HL-60 (cell line): Measurements from ENCODE around the gene TMEM245.
"Not testable (repeated sequence)": the region's sequence is repeated elsewhere in the genome, so short reads cannot be mapped to it uniquely, and the experiment has no call there.

ENCODE experiments used
- DNase-seq, 2 experiments: peaks; one replicate each; pipeline ENCODE4 v3.0.0-alpha.2; 2010 to 2020; ENCODE audit warnings: low read depth in 1 of 2, low spot score in 1 of 2
- H3K27ac ChIP-seq: fragments of 250-450 bp; sonication (Bioruptor Pico); replicated peaks from 2 replicates; pipeline ENCODE4 v1.5.1; 2020; ENCODE audit warnings: mild to moderate bottlenecking, moderate library complexity
- H3K27me3 ChIP-seq: fragments of 250-450 bp; sonication (Bioruptor Pico); 2 replicates; pipeline ENCODE4 v1.5.1; 2021; ENCODE audit warnings: mild to moderate bottlenecking, moderate library complexity; ENCODE audit not compliant: insufficient read depth, poor library complexity, severe bottlenecking
- H3K4me3 ChIP-seq: replicated peaks from 2 replicates; pipeline ENCODE4 v1.5.1; 2011; ENCODE audit warnings: mild to moderate bottlenecking, control low read depth, low read length; ENCODE audit not compliant: insufficient read depth
- GABPA ChIP-seq: IDR thresholded peaks from 2 replicates; pipeline ENCODE4 v1.6.1; 2012; ENCODE audit warnings: low read depth
- POLR2AphosphoS5 ChIP-seq: IDR thresholded peaks from 2 replicates; pipeline ENCODE4 v1.6.1; 2012; ENCODE audit warnings: low read depth
- SPI1 ChIP-seq: IDR thresholded peaks from 2 replicates; pipeline ENCODE4 v1.6.1; 2012; ENCODE audit warnings: low read depth, mild to moderate bottlenecking, borderline replicate concordance
- TF ChIP-seq, protein P1 (sequence below): IDR thresholded peaks from 2 replicates; pipeline ENCODE4 v1.6.1; 2012; ENCODE audit warnings: low read depth; ENCODE audit not compliant: insufficient replicate concordance
- TF ChIP-seq, protein P2 (sequence below): IDR thresholded peaks from one replicate; pipeline ENCODE4 v1.5.1; 2011; ENCODE audit warnings: low read length, control low read depth, inconsistent platforms; ENCODE audit not compliant: insufficient read depth

The TMEM245 gene

DNA sequence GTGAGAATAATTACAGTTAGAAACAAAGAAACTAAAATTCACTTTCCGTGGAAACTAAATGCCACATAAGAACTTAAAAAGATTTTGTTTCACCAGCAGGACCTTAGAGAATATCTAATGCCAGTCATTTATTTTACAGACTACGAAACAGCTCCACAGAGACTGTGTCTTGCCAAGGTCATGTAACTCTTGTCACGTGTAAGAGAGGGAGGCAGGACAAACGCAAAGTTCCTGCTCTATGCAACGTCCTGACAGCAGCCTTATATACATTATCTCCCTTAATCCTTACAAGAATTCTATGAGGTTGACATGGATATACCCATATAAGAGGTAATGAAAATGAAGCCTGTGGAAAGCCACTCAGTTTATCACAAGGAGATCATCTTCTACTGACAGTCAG is 145.9 kb downstream of the TMEM245 start:
- Histone ChIP-seq H3K27me3 (no peaks in the 10 kb centered on the region), H3K4me3 (no peak overlapping the region), H3K27ac (no peak overlapping the region)
- DNase-seq: no peak
- TF ChIP-seq, protein P1, sequence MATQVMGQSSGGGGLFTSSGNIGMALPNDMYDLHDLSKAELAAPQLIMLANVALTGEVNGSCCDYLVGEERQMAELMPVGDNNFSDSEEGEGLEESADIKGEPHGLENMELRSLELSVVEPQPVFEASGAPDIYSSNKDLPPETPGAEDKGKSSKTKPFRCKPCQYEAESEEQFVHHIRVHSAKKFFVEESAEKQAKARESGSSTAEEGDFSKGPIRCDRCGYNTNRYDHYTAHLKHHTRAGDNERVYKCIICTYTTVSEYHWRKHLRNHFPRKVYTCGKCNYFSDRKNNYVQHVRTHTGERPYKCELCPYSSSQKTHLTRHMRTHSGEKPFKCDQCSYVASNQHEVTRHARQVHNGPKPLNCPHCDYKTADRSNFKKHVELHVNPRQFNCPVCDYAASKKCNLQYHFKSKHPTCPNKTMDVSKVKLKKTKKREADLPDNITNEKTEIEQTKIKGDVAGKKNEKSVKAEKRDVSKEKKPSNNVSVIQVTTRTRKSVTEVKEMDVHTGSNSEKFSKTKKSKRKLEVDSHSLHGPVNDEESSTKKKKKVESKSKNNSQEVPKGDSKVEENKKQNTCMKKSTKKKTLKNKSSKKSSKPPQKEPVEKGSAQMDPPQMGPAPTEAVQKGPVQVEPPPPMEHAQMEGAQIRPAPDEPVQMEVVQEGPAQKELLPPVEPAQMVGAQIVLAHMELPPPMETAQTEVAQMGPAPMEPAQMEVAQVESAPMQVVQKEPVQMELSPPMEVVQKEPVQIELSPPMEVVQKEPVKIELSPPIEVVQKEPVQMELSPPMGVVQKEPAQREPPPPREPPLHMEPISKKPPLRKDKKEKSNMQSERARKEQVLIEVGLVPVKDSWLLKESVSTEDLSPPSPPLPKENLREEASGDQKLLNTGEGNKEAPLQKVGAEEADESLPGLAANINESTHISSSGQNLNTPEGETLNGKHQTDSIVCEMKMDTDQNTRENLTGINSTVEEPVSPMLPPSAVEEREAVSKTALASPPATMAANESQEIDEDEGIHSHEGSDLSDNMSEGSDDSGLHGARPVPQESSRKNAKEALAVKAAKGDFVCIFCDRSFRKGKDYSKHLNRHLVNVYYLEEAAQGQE: no peak
- TF ChIP-seq, protein P2, sequence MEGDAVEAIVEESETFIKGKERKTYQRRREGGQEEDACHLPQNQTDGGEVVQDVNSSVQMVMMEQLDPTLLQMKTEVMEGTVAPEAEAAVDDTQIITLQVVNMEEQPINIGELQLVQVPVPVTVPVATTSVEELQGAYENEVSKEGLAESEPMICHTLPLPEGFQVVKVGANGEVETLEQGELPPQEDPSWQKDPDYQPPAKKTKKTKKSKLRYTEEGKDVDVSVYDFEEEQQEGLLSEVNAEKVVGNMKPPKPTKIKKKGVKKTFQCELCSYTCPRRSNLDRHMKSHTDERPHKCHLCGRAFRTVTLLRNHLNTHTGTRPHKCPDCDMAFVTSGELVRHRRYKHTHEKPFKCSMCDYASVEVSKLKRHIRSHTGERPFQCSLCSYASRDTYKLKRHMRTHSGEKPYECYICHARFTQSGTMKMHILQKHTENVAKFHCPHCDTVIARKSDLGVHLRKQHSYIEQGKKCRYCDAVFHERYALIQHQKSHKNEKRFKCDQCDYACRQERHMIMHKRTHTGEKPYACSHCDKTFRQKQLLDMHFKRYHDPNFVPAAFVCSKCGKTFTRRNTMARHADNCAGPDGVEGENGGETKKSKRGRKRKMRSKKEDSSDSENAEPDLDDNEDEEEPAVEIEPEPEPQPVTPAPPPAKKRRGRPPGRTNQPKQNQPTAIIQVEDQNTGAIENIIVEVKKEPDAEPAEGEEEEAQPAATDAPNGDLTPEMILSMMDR: no peak
- no peak for TF ChIP-seq SPI1
- TF ChIP-seq GABPA: no peak
- TF ChIP-seq POLR2AphosphoS5: no peak

DNA sequence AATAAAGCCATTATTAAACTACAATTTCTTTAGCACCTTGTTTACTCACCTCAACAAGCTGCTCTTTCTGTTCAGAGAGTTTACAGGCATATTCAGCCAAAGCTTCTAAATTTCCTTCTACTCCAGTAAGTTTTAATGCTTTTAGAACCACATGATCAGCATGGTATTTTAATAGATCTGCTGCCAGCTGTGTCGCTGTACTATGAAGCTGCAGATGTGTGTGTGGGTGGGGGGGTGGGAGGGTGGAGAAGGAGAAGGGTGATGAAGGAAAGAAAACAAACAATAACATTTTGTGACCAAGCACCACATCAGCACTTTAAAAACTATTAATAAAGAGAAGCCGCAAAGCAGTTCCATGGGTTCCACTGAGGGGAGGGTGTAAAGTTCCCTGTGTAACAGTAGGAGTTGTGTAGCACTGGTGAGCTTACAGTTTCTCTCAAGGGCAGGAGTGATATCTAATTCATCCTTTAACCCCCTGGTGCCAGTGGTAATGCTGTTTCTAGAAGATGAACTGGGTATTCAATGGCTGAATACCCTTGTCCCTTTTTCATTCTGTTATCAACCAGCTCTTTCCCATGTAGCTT is 147.0 kb downstream of the TMEM245 start:
- no peak for DNase-seq
- H3K27me3 ChIP-seq: no peaks in the 10 kb centered on the region
- TF ChIP-seq, protein P2: no peak
- TF ChIP-seq, protein P1: no peak
- TF ChIP-seq SPI1 (no peak), GABPA (no peak)
- no peak overlapping the region for H3K27ac ChIP-seq
- no peak overlapping the region for H3K4me3 ChIP-seq

DNA sequence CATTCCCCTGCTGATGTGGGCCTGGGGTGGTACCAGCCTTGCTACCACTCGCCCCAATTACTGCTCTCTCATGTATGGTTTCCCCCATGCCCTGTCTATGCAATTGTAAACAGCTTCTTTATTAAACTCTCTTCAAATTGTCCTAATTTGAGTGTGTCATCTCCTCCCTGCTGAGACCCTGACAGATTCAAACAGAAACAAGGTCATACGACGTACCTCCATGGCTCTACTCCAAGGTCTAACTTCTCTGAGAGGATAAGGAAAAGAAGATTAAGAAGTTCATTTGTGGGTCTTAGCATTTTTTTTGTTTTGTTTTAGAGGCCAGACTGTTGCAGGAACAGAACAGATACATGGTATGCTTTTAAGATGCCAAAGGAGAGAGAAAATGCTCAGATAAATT is 147.6 kb downstream of the TMEM245 start:
- no peak for DNase-seq
- TF ChIP-seq, protein P2: no peak
- TF ChIP-seq POLR2AphosphoS5: no peak
- no peak overlapping the region for H3K4me3 ChIP-seq
- no peak overlapping the region for H3K27ac ChIP-seq
- H3K27me3 ChIP-seq: no peaks in the 10 kb centered on the region

DNA sequence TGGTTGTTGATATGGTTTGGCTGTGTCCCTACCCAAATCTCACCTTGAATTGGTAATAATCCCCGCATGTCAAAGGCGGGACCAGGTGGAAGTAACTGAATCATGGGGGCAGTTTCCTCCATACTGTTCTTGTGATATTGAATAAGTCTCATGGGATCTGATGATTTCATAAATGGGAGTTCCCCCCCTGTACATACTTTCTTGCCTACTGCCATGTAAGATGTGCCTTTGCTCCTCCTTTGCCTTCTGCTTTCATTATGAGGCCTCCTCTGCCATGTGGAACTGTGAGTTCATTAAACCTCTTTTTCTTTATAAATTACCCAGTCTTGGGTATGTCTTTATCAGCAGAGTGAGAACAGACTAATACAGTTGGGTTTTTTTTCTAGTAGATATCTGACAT is 148.4 kb downstream of the TMEM245 start:
- DNase-seq, H3K27me3 ChIP-seq, H3K4me3 ChIP-seq, H3K27ac ChIP-seq: not testable (repeated sequence)
